HFFc6 (cell line): ENCODE results near the gene PLA1A. TPM values are rescaled to one million over a fixed set of nuclear protein-coding genes. Genes with fewer than 3 reads are reported as not detected.

ENCODE experiments used
- DNase-seq: peaks from one replicate; pipeline ENCODE4 v3.0.0-alpha.2; 2018
- H3K27ac Mint-ChIP-seq: 2 replicates; pipeline ENCODE4 v1.8.0; 2020; ENCODE audit warnings: mild to moderate bottlenecking, mixed read lengths
- H3K27me3 Mint-ChIP-seq: 2 replicates; pipeline ENCODE4 v1.8.0; 2021; ENCODE audit warnings: mild to moderate bottlenecking, moderate library complexity, mixed read lengths; ENCODE audit not compliant: insufficient read depth
- H3K36me3 Mint-ChIP-seq: 2 replicates; pipeline ENCODE4 v1.8.0; 2021; ENCODE audit warnings: low read depth, mixed read lengths
- H3K4me1 Mint-ChIP-seq: 2 replicates; pipeline ENCODE4 v1.8.0; 2020; ENCODE audit warnings: low read depth, mixed read lengths
- H3K4me3 Mint-ChIP-seq: 2 replicates; pipeline ENCODE4 v1.8.0; 2020; ENCODE audit warnings: mild to moderate bottlenecking, moderate library complexity, mixed read lengths
- H3K9me3 Mint-ChIP-seq: 2 replicates; pipeline ENCODE4 v1.8.0; 2020; ENCODE audit warnings: mild to moderate bottlenecking, mixed read lengths
- total RNA-seq, 6 experiments: library from RNA; stranded (reverse); fragmentation: NEBNext Ultra II Directional; extraction: Animal tissue kit (Norgen Biotek cat#: 25700); gene quantifications; 2 replicates in 1 of 6; 3 replicates in 5 of 6; pipeline ENCODE4 v1.2.3, GENCODE V29; 2021
- TF ChIP-seq, protein P1 (sequence below): fragments of 200-600 bp; sonication (generic); IDR thresholded peaks from 2 replicates; pipeline ENCODE4 v1.5.0; 2021; ENCODE audit warnings: antibody characterized with exemption, mild to moderate bottlenecking

PLA1A gene
- total RNA-seq, 6 experiments from 2014 or later = not detected

DNA sequence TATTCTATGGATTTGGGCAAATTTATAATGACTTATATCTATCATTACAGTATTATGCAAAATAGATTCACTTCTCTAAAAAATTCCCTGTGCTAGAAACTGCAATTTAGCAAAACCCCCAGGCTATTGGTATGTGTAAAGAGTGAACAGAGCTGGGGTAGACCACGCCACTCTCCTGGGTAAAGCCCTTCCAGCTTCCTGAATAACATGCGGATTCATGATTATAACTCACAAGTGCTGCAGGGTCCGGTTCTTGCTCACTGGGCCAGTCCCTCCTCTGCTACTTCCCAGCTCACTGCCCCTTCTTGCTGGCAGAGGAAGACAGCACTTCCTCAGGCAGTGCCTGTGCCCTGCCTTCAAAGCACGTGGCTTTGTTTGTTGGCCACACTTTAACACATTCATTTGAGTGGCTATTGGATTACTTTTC lies 42.4 kb upstream of the PLA1A start:
- Mint-ChIP-seq H3K4me3 (no peak overlapping the region), H3K9me3 (no peaks in the 10 kb centered on the region), H3K4me1 (no peaks in the 10 kb centered on the region), H3K27me3 (peaks cover 23% of the 10 kb centered on the region), H3K36me3 (no peaks in the 10 kb centered on the region), H3K27ac (no peak overlapping the region)
- DNase-seq = no peak
- TF ChIP-seq, protein P1, sequence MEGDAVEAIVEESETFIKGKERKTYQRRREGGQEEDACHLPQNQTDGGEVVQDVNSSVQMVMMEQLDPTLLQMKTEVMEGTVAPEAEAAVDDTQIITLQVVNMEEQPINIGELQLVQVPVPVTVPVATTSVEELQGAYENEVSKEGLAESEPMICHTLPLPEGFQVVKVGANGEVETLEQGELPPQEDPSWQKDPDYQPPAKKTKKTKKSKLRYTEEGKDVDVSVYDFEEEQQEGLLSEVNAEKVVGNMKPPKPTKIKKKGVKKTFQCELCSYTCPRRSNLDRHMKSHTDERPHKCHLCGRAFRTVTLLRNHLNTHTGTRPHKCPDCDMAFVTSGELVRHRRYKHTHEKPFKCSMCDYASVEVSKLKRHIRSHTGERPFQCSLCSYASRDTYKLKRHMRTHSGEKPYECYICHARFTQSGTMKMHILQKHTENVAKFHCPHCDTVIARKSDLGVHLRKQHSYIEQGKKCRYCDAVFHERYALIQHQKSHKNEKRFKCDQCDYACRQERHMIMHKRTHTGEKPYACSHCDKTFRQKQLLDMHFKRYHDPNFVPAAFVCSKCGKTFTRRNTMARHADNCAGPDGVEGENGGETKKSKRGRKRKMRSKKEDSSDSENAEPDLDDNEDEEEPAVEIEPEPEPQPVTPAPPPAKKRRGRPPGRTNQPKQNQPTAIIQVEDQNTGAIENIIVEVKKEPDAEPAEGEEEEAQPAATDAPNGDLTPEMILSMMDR = no peak

DNA sequence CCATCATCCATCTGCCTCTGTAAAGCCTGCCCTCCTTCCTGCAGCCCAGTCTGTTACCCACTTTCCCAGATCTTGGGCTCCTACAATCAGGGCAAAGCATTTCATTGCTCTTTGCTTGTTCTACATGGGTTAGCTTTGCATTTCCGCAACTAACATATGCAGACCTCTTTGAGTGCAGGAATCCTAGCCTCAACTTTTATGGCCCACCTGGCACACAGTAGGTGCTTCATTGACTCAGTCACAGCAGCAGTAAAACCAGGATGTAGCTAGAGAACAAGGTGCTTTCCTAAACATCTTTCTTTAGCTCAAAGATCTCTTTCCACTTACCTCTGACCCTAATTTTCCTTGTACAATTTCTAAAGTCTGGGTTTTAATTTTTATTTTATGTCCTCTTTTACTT lies 41.8 kb upstream of the PLA1A start:
- Mint-ChIP-seq H3K4me1 (no peaks in the 10 kb centered on the region), H3K4me3 (no peak overlapping the region), H3K9me3 (no peaks in the 10 kb centered on the region), H3K27ac (no peak overlapping the region), H3K36me3 (no peaks in the 10 kb centered on the region), H3K27me3 (peaks cover 23% of the 10 kb centered on the region)
- TF ChIP-seq, protein P1 = no peak
- DNase-seq = no peak

DNA sequence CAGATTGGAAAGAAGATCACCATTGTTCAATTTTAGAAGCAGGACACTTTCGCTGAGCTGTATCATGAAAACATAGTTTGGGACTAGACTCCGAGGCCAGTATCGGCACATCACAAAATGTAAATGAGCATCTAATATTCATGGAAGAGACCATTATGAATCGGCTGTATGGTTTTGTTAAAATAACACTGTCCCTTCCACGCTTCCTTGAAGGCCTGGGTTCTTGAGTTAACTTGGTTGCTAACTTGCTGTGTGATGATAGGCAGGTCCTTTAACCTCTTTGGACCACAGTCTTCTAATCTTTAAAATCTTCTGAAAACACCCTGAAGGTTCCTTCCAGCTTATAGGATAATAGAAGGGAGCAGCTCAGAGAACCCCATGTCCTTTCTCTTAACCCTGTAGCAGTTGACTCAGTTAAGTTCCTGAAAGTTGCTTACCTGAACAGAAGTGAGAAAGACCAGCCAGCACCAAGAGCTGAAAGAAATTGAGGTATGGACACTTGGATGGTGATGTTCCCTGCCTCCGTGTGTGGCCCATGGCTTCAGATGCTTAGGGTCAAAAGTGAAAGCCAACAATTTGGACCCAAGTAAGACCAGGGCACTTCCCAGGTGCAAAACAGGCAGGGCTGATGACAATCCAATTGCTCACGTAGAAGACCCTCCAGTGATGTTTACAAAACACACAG lies 40.4 kb upstream of the PLA1A start:
- Mint-ChIP-seq H3K27me3 (peaks cover 26% of the 10 kb centered on the region), H3K4me3 (no peak overlapping the region), H3K27ac (no peak overlapping the region), H3K36me3 (no peaks in the 10 kb centered on the region), H3K9me3 (no peaks in the 10 kb centered on the region), H3K4me1 (no peaks in the 10 kb centered on the region)
- DNase-seq = no peak
- TF ChIP-seq, protein P1 = no peak

DNA sequence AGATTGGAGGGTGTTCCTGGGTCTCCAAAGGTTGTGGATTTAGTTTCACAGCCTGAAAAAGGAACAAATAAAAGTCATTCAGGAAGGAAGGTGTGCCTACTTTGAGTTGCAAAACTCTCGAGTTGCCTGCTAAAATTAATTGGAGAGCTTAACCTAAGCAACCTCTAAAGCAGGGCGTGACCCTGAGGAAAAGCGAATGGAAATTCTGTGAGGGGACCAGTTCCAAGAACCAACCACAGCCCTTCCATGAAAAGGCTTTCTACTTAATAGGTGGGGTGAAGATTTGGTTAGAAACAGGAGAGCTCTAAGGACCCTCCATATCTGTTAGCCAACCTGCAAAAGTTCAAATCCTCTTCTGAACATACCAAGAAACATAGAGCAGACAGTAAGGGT lies 39.8 kb upstream of the PLA1A start:
- TF ChIP-seq, protein P1 = no peak

DNA sequence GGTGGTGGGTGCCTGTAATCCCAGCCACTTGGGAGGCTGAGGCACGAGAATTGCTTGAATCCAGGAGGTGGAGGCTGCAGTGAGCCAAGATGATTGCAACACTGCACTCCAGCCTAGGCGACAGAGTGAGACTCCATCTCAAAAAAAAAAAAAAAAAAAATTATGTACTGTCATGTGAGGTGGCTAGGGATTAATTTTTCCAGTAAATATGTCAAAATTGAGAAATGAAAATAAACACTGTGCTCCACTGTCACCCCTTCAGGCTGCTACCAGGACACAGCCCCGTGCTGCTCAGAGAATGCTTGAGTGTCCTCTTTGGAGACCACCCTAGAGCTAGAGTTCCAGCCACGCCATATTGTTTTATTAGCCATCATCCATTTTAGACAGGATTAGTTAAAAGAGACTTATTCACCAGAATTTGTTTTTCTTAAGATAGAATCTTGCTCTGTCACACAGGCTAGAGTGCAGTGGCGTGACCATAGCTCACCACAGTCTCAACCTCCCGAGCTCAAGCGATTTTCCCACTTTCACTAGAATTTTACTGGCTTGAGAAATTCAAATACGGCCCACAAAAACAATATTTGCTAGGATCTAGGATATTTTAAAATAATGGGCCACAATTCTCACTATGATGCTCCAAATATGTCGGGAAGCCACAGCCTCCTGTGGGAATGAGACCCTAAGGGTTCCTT lies 38.9 kb upstream of the PLA1A start:
- no peak for DNase-seq
- Mint-ChIP-seq H3K27ac (no peak overlapping the region), H3K4me1 (no peaks in the 10 kb centered on the region), H3K36me3 (no peaks in the 10 kb centered on the region), H3K9me3 (no peaks in the 10 kb centered on the region), H3K27me3 (peaks cover 19% of the 10 kb centered on the region), H3K4me3 (no peak overlapping the region)
- TF ChIP-seq, protein P1 = no peak

More for the DNA sequence above, 39.8 kb upstream of the PLA1A start:
- DNase-seq = no peak
- H3K27me3 Mint-ChIP-seq = peaks cover 26% of the 10 kb centered on the region
- no peaks in the 10 kb centered on the region for H3K9me3 Mint-ChIP-seq
- H3K4me1 Mint-ChIP-seq = no peaks in the 10 kb centered on the region
- H3K4me3 Mint-ChIP-seq = no peak overlapping the region
- H3K36me3 Mint-ChIP-seq = no peaks in the 10 kb centered on the region
- no peak overlapping the region for H3K27ac Mint-ChIP-seq
